GM12865 (cell line): Measurements from ENCODE around the gene KLHL6.

Experiments
- DNase-seq: peaks from one replicate; pipeline ENCODE4 v3.0.0; 2010; ENCODE audit warnings: low read depth
- H3K4me3 ChIP-seq: 2 replicates; pipeline ENCODE4 v1.5.1; 2011; ENCODE audit warnings: mild to moderate bottlenecking, low read depth, low read length, control low read depth
- CTCF ChIP-seq: IDR thresholded peaks from 2 replicates; pipeline ENCODE4 v1.5.1; 2011; ENCODE audit warnings: low read length, control low read depth, low read depth, inconsistent platforms; ENCODE audit not compliant: insufficient read depth; ENCODE audit errors: missing control alignments

The KLHL6 gene

DNA sequence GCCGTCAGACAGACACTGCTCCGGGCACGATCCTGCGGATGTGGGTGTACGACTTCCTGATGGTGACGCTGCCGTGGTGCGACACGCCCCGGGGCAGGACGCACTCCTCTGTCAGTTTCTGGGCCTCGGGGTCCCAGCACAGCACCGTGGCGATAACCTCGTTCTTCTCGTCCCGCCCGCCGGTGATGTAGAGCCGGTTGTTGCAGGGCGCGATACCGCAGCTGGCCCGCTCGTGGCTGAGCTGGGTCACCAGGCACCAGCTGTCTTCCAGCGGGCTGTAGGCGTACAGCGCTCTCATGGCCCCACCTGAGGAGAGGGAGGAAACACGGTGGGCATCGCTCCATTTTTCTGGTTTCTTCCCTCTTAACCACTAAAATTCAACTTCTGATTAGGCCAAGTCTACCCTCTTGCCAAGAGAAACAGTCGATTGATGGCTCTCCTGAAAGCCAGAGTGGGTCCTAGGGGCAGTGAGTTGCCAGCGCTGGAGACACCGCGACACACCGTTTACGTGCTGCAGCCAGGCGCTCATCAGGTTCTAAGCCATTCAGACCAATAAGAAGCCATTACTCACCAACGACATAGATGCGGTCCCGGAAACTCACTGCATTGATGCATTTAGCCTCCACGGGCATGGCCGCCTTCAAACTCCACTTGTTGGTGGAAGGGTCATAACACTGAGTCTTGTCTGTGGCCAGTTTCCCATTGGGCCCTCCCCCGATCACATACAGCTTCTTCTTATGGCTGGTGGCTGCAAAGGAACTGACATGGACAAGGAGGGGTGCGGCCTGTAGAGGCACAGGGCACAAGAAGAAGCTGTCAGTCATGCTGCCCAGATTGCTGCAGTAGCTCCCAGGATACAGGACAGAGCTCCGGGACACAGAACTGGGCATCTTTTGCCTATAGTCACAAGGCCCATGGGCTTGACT is 63.3 kb downstream of the KLHL6 start:
- no peak for DNase-seq
- no peak for TF ChIP-seq CTCF
- H3K4me3 ChIP-seq: no peak overlapping the region

DNA sequence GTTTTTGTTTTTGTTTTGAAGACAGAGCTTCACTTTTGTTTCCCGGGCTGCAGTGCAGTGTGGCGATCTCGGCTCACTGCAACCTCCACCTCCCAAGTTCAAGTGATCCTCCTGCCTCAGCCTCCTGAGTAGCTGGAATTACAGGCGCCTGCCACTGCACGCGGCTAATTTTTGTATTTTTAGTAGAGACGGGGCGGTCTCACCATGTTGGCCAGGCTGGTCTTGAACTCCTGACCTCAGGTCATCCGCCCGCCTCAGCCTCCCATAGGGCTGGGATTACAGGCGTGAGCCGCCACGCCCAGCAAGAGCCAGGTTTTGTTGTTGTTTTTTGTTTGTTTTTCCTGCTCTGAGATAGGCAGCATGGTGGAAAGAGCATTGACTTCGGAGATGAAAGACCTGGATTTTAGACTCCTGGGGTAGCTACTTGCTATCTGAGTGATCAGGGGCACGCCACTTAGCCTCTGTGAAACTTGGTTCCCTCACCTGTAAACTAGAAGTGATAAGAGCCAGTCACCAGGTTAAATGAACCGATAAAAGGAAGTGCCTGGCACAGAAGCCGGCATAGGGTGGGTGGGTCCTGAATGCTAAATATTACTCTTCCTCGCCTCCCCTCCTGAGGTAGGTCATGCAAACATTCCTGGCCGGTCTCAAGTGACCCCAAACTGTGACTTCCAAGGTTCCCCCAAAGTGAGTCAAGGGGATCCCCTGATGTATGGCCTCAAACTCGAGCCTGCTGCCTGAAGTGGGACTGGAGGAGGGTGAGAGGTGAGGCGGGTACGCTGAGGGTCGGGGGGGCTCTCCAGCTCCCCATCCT is 64.2 kb downstream of the KLHL6 start:
- no peak for TF ChIP-seq CTCF
- no peak overlapping the region for H3K4me3 ChIP-seq
- DNase-seq: no peak

- no peak overlapping the region for H3K4me3 ChIP-seq
- no peak for TF ChIP-seq CTCF
- DNase-seq: no peak
These were observed 64.9 kb downstream of the KLHL6 start for GRCh38 chr3:183490653-183491052.

DNA sequence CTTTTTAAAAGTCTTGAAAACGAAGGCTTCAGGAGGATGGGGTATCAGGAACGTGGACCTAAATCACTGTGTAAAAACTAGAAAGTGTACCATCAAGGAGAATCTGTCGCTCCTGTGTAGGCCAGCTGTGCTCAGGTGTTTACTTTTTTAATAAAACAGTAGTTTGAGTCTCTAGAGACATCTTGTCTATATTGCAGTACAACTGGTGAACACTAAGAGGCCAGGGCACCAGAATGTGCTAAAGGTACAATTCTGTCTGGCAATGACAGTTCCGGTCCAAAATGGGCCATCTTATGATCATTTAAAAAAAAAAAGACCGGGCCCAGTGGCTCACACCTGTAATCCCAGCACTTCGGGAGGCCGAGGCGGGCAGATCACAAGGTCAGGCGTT is 65.3 kb downstream of the KLHL6 start:
- no peak for DNase-seq
- TF ChIP-seq CTCF: no peak
- H3K4me3 ChIP-seq: no peak overlapping the region

- H3K4me3 ChIP-seq: no peak overlapping the region
- no peak for DNase-seq
- no peak for TF ChIP-seq CTCF
These were observed 65.9 kb downstream of the KLHL6 start for GRCh38 chr3:183489455-183490210.

GRCh38 chr3:183488343-183488742 is 67.2 kb downstream of the KLHL6 start:
- no peak overlapping the region for H3K4me3 ChIP-seq
- TF ChIP-seq CTCF: no peak

More at GRCh38 chr3:183488343-183488742, 67.2 kb downstream of the KLHL6 start:
- no peak for DNase-seq
